Adipose tissue (tissue), 3 donors: ENCODE data around the gene SLC25A2. TPM values are rescaled to one million over a fixed set of nuclear protein-coding genes. Genes with fewer than 3 reads are reported as not detected.
A peak's percentile ranks its signal among the peaks of the same experiment; 100 is the strongest.
"Not testable (repeated sequence)": the region's sequence is repeated elsewhere in the genome, so short reads cannot be mapped to it uniquely, and the experiment has no call there.

Experiments
- H3K27ac ChIP-seq: one replicate; pipeline ENCODE4 v1.5.1; 2013; ENCODE audit warnings: low read depth, low read length
- WGBS, 3 donors: extraction: QIAGEN DNeasy Blood & Tissue Kit; methylation state at CpG; one replicate each; pipeline ENCODE4 v1.1.7; 2013; 5-methylcytosine and 5-hydroxymethylcytosine counted together
- polyA plus RNA-seq, 3 donors: library from polyadenylated mRNA; stranded (reverse); fragments of 200-250 nt; gene quantifications; one replicate each; pipeline ENCODE4 v1.2.3, GENCODE V29; 2013
- donor health status: healthy with polysubstance abuse.
- donor health status: Bipolar disorder and iron deficiency.
- donor health status: healthy.

The SLC25A2 gene
- under 1 TPM in 1 of 3 donors, not detected in 2; 0.03 TPM for polyA plus RNA-seq

GRCh38 chr5:141303756-141304155 lies at the start of gene SLC25A2:
SLC25A2 (minus strand) TSS chr5:141304049; CDS start chr5:141303865, 184 bp downstream.
- 34 to 51% (median 49%) methylated on average over 32 to 36 of the region's 36 CpGs for WGBS, 3 donors
- H3K27ac ChIP-seq, result no peak within 1 kb of the TSS

GRCh38 chr5:141351591-141351990 lies 47.7 kb upstream of the SLC25A2 start:
- WGBS, 3 donors, result 32 to 35% (median 34%) methylated on average over 31 to 32 of the region's 36 CpGs
- no peak overlapping the region for H3K27ac ChIP-seq

- WGBS, 3 donors, result 19 to 25% (median 23%) methylated on average over 29 of the region's 29 CpGs
- no peak within 1 kb of the TSS for H3K27ac ChIP-seq
Observed at GRCh38 chr5:141349917-141350619, 46.2 kb upstream of the SLC25A2 start, which contains the start of gene PCDHGB1. PCDHGB1 (plus strand) TSS chr5:141350099; CDS start chr5:141350261, 162 bp downstream.

- 37 to 42% (median 39%) methylated on average over 20 to 24 of the region's 35 CpGs for WGBS, 3 donors
- not testable (repeated sequence) for H3K27ac ChIP-seq
Observed at GRCh38 chr5:141346017-141346416, 42.2 kb upstream of the SLC25A2 start.

GRCh38 chr5:141345327-141345726 lies 41.5 kb upstream of the SLC25A2 start:
- WGBS, 3 donors, result 29 to 38% (median 32%) methylated on average over 20 of the region's 20 CpGs
- H3K27ac ChIP-seq, result no peak overlapping the region

GRCh38 chr5:141343953-141344463 lies 40.2 kb upstream of the SLC25A2 start:
- 21 to 24% (median 22%) methylated on average over 31 of the region's 31 CpGs for WGBS, 3 donors
- no peak overlapping the region for H3K27ac ChIP-seq

- 22 to 25% (median 23%) methylated on average over 9 of the region's 9 CpGs for WGBS, 3 donors
- no peak within 1 kb of the TSS for H3K27ac ChIP-seq
Observed at GRCh38 chr5:141343242-141343952, 39.5 kb upstream of the SLC25A2 start, which contains the start of gene PCDHGA3. PCDHGA3 (plus strand) TSS chr5:141343829; CDS start chr5:141344034, 205 bp downstream.

- H3K27ac ChIP-seq, result no peak overlapping the region
- WGBS, 3 donors, result 12 to 31% (median 14%) methylated on average over 1 of the region's 1 CpG
Observed at GRCh38 chr5:141342773-141343172, 38.9 kb upstream of the SLC25A2 start.

- 52 to 67% (median 60%) methylated on average over 26 to 45 of the region's 45 CpGs for WGBS, 3 donors
- H3K27ac ChIP-seq, result not testable (repeated sequence)
Observed at GRCh38 chr5:141340781-141341354, 37.0 kb upstream of the SLC25A2 start.

GRCh38 chr5:141338538-141339306 lies 34.9 kb upstream of the SLC25A2 start, which contains the start of gene PCDHGA2:
PCDHGA2 (plus strand) TSS chr5:141338760.
- WGBS, 3 donors, result 8 to 11% (median 10%) methylated on average over 27 of the region's 27 CpGs
- no peak within 1 kb of the TSS for H3K27ac ChIP-seq

GRCh38 chr5:141332571-141332970 lies 28.7 kb upstream of the SLC25A2 start:
- 35 to 38% (median 36%) methylated on average over 32 to 39 of the region's 39 CpGs for WGBS, 3 donors
- H3K27ac ChIP-seq, result not testable (repeated sequence)

GRCh38 chr5:141330299-141331080 lies 26.6 kb upstream of the SLC25A2 start, which contains the start of gene PCDHGA1:
PCDHGA1 (plus strand) TSS chr5:141330514.
- 20 to 24% (median 21%) methylated on average over 21 of the region's 21 CpGs for WGBS, 3 donors
- H3K27ac ChIP-seq, result no peak within 1 kb of the TSS

GRCh38 chr5:141328231-141328630 lies 24.4 kb upstream of the SLC25A2 start:
- 78 to 85% (median 80%) methylated on average over 8 of the region's 8 CpGs for WGBS, 3 donors
- no peak overlapping the region for H3K27ac ChIP-seq

GRCh38 chr5:141326088-141326854 lies 22.4 kb upstream of the SLC25A2 start:
- WGBS, 3 donors, result 10 to 12% (median 12%) methylated on average over 27 of the region's 27 CpGs
- no peak overlapping the region for H3K27ac ChIP-seq

- 90 to 93% (median 92%) methylated on average over 3 of the region's 3 CpGs for WGBS, 3 donors
- no peak overlapping the region for H3K27ac ChIP-seq
Observed at GRCh38 chr5:141322261-141322660, 18.4 kb upstream of the SLC25A2 start.

GRCh38 chr5:141320225-141321169 lies 16.6 kb upstream of the SLC25A2 start, which contains the start of gene TAF7:
TAF7 (minus strand) TSS chr5:141320784; CDS start chr5:141320044, 740 bp downstream.
- peak within 1 kb of the TSS; percentile 97 for H3K27ac ChIP-seq
- 1 to 2% (median 2%) methylated on average over 67 of the region's 67 CpGs for WGBS, 3 donors
